NCI-H1694 (cell line): ENCODE results near the gene MYRIP.
"Not testable (repeated sequence)": the region's sequence is repeated elsewhere in the genome, so short reads cannot be mapped to it uniquely, and the experiment has no call there.

Experiments
- DNase-seq: peaks from one replicate; lab custom pipeline; 2025; lab: John Stamatoyannopoulos, UW

Gene MYRIP

DNA sequence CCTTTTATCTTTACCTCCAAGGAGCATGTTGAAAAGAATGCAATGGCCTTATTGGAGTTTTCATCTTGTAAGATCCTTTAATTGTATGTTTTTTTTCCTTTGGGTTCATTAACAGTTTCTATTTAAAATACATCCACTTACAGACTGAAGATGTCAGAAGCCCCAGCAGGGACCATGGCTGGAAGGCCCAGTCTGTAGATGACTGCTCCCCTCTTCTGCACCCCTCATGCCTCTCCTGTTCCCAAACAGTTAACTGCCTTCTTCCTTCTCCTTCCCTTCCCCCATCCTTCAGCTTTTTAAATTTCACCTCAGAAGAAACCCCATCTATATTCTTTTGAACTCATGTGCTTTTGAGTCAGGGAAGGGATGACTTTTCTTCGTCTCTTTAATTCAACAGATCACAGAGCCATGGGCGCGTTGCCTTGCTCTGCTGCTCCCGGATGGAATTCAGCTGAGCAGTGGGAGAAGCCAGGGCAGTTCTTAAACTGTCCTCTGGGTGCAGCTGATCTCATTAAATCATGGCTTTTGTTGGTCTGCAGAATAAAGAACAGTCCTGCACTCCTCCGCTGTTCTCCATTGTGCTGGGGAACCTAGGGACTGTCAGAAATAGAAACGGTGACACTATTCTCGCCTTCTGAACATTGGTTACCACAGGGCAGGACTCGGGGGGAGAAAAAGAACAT, 428.6 kb downstream of the MYRIP start:
- no peak for DNase-seq

DNA sequence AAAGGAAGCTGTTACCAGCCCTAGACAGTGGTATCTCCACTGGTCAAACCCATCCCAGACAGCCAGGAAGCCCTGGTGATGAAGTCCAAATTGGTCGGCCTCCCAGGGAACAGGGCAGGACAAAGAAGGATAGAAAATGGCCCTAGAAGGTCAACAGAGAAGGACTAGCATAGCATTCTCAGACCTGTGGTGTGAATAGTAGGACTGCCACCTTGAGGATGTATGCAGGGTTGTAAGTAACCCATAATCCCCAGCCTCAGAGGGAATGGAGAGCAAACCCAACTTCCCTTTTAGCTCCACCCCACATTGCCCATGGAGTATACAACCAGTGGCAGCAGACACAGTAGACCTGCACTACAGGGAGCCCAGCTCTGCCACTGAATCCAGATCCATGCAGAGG, 431.5 kb downstream of the MYRIP start:
- DNase-seq: no peak

DNA sequence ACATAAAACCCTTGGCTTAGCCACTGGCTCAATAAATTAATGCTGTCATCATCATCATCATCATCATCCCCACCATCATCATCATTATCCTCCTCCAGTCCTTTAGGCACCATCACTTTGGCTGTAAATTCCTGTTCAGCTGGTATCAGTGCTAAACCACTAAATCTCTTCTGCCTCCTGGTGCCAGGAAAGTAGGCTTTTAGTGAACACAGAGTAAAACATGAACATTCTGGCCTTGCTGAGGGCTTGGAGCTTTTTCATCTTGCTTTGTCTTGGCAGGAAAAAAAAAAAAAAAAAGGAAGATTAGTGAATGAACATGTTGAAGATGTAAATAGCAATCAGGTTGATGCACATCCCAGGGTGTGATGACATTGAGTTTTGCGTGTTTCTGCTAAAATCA, 432.8 kb downstream of the MYRIP start:
- DNase-seq: no peak

DNA sequence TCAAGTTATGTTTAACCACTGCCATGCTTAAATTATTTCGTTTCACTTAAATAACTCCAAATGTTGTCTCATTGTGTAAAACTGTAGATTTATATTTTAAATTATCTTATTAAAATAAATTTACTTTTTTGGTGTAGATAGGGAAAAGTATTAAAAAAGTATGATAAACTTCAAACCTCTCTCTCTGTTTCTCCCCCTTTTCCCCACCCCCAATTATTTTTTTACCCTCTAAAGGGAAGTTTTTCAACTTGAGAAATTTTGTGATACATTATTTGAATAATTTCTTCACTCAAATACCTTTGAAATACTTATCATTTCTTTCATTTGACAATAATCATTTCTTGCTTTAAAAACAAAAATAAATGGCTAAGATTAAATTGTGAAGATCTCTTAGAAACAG, 433.2 kb downstream of the MYRIP start:
- DNase-seq: no peak

DNA sequence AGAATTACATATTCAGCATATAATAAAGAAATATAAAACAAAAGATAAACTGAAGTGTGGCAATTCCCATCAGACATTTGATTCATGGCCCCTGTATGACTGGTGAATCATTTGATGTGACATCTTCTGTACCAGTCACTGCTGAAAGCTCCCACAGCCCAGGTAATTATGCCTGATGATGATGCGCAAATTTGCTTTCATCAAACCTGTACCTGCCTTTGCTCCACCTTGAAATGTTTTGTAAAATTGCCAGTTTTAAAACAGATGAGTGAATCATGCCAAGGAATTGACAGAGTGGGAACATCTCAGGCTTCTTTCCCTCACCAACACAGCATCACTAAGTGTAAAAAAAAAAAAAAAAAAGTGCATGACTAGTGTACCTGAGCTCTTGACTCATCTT, 433.6 kb downstream of the MYRIP start:
- no peak for DNase-seq

DNA sequence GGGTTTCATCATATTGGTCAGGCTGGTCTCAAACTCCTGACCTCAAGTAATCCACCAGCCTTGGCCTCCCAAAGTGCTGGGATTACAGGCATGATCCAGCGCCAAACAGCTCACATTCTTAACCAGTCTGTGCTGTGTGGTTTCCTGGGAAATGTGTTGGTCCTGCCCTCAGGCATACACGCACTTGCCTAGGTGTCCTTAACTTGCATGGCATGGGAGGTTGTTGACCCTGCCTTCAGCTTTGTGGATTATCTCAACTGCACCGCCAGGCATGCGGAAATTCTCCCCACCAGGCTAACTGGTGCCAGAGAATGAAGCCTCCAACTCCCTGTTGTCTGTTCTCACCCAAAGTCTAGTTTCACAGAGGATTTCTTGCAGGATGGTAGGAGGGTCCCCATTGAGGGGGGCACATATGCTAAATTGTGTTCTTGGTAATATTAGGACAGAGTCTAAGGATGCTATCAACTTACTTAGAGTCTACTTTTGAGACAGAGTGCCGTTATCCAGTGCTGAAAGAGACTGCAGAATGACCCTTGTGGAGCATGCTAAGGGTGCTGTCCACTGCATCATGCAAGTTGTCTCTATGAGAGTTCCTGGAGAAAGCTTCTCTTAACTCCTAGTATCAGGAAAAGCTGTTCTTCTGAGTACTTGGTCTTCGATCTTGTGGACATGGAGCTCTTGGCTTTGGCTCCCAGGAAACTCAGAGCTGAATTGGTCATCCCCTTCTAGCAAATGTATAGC, 438.5 kb downstream of the MYRIP start:
- no peak for DNase-seq

DNA sequence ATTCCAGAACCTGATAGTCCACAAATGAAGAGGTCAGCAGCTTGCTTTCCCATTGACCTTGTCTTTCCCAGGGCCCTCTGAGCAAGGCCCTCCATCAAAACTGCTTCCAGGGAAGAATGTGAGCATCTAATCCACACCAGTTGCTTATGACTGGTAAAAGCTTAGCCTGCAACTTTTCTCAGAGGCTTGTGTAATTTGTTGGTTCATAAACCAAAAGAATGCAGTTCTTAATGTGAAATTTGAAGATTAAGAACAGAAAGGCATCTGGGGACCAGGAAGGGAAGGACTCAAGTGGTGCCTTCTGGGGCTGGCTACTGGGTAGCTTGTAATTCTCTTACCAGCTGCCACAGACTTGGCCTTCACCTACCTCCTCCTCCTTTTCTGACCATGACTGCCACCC, 439.2 kb downstream of the MYRIP start:
- DNase-seq: no peak

DNA sequence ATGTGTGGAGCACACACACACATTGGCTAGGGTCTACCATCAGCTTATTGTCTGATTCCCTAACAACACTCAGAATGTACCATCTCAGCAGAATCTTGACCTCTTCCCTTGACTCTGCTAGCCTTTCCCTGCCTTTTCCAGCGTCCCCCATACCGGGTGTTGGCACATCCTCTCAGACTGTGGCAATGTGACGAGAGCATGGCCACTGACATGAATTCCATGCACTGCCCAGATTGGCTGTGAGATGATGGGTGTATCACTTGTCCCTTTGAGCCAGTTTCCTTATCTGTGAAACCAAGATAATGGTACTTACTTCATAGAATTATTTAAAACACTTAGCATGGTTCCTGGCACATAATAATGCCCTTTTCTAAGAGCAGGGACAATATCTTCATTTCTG, 439.8 kb downstream of the MYRIP start:
- DNase-seq: no peak

DNA sequence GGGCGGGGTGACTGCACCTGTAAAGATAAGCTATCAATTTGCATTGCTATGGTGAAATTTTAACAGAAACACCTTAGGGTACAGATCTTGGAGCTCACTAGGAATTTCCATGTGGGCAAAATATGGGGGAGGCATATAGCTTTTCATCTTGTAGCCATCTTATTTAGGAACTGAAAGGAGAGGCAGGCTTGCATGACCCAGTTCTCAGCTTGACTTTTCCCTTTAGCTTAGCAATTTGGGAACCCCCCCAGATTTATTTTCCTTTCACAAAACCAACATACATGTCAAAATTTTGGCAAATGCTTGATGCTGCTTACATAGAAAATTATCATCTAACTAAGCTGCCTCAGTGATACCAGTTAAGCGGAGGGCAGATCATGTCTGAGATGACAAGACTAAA, 445.1 kb downstream of the MYRIP start:
- DNase-seq: no peak

DNA sequence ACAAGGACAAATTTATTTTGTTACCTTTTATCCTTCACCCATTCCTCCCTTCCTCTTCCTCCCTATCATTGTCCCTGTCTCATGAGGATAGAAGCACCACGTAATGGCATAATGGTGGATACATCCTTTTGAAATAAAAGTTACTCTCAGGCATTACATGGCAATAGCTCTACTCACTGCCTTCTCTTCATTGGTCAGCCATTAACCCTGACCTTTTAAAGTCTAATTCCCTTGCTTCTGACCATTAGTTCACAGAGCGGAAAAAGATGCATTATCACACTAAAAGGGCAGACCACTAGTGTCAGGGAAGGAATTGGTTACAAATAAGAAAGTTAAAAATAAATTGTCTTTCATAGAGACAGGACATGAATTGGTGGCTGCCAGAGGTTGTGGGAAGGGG, 445.5 kb downstream of the MYRIP start:
- DNase-seq: no peak

DNA sequence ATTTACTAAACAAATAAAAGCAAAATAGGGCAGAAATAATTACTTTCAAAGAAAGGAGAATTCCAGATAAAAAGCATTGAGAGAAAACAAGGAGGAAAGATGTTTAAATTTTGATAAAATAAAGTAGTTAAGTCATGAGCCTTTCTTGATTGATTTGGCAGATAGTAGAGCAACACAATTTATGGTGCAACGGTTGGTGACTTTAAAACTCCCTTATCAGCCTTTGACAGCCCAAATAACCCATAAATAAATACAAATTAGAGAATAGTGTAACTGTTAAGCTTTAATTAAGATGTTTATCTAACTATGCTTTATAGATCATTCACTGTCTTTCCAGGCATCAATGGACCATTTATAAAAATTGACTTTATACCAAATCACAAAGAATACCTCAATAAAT, 446.1 kb downstream of the MYRIP start:
- no peak for DNase-seq

DNA sequence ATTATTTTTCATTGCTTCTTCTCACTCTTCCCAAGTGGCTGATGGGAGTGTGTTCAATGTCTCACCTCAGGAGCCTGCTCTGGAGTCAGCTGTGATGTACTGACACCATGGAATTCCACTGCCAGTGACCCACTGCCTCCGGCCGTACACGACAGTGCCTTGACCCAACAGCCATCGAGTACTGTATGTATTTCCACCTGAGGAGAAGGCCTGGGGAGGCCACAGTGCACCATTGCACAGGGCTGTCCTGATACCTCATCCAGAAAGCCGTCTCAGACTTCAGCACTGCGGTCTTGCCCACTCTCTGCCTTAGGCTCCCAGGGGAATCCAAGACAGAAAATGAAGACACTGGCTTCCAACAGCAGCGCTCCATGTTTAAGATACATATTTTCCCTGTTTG, 448.7 kb downstream of the MYRIP start:
- no peak for DNase-seq

DNA sequence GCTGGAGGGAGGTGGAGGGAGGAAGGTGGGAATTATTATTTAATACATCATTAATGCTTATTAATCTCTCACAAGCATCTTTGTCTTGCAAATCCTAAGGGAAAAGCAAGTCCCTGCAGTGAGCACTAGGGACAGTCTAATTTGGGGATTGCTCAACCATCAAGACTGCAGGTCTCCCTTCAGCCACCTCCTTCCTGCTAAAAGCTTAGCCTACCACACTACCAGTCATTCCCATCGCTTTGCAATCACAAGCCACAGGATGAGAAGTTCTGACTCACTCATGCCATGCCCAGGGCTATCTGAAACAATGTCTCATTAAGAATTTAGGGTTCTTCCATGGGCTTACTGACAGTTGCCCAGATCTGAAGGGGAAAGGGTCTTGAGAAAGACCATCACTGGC, 449.1 kb downstream of the MYRIP start:
- DNase-seq: no peak

DNA sequence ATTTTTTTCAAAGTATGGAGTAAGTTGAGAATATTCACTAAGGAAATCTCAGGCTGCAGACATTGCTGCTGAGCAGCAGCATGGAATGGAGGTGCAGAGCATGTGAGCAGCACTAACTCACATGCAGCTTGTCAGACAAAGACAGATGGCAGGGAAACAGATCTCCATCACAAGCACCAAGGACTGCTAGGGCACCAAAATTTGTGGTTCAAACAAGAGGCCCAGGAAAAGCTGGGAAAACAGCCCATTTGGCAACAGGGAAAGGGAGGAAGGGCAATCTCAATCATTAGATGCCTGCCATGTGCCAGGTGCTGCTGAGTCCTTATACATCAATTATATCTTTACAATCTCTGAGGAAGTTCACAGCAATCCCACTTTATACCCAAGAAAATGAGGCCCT, 452.9 kb downstream of the MYRIP start:
- DNase-seq: no peak

DNA sequence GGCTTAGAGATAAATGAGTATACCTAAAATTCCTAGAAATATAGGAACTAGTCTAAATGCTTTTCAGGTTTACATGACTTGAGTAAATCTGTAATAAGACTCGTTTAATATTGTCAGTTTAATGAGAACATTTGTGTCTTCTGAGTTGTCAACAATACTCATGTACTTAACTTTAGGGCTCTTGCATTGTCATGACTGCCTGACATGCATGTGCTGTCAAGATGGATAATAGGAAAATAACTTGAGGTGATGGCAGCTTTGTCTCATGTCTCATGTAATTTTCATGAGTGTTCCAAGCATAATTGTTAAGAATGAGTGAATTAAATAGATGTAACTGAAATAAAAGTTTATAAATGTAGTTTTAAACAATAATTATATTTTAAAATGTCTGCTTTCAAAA, 455.0 kb downstream of the MYRIP start:
- no peak for DNase-seq

DNA sequence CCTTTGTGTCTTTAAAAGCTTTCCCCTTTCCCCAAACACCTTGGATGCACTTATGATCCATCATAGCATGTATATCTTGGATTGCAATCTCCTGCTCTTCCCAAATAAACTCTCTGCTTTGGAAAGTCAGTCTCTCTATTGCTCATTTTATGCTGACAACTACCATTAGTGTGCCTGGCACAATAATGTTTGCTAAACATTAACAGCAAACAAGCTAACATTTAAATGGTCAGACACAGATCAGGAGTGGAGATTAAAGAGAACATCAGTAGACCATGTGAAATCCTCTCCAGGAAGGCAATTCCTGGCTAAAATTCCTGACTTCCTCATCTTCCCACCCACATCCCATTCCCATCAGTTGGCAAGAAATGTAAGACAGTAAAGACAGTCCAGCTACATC, 455.8 kb downstream of the MYRIP start:
- no peak for DNase-seq

DNA sequence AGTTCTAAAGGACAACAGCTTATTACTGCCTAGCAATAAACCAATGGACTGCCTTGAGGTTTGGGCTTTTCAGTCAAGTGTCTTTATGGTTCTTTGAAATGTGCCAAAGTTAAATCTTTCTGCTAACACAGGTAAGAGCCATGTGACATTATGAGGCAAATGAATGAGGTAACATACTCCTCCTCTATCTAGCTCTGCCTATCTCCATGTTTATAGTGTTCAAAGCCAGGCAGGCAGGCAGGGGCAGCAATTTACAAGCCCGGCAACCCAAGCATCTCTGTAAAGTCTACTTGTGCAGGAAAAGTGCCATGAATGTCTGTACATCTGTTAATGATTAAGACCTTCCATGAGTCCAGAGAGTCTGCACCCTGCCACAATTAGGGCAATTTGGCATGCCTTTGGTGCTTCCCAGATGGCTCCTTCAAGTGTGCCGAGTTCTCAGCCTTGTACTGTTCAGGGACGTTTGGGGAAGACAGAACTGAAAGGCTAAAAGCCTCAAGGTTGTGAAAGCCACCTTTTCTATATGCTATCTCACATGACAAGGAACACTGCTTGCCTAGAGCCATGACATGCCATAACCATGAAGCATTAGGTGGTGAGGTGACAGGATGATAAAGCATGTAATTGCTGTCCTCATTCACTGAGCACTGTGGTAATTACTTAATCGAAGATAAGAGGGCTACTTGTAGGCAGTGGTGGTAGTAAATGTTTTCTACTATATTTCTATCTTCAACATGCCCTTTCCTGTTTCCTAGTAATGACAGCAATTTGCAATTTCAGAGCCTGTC, 458.7 kb downstream of the MYRIP start:
- no peak for DNase-seq

DNA sequence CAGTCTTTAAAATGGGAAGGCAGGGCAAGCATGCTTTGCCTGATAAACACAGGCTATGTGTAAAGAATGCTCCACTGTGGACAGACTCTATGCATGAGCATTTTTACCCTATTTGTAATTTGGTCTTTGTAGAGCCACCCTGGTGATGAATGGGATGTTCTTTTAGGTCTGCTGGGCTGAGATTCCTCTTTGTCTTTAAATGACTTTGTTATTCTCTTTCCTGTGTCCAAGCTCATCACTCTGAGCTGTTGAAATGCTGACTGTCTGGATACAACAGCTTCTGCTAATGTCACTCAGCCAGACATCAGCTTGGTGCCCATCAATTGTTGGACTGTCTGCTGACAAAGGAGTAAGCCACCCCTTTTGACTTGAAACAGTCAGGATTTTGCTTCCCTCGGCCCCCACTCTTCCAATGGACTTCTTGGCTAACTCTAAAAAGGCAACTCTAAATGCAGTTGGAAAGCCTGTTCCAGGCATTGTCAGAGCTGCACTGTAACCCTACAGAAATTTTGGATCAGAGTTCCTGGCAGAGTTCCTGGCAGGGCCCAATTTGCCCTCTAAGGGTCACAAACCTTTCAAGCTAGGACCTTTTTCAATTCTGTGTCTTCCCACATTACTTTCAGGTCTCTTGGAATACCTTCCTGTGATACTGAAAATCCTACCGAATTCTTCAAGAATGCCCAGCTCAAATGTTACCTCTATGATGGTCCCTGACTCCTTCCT, 459.6 kb downstream of the MYRIP start:
- no peak for DNase-seq

DNA sequence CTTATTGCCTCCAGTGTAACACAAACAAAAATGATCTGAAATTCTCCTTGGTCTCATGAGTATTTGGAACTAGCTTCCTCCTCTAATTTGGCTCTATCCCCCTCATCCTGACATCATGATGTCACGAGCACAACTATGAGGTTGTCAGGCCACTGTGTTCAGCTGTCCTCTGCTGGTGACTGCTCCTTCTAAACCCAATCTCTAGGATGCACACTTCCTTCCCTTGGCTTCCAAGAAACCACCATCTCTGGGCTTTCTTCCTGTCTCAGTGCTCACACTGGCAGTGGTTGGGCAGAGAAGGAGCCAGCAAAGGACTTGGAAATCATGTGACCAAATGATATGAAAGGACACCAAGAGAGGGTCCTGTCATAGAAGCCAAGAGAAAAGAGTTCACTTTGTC, 469.4 kb downstream of the MYRIP start:
- DNase-seq: no peak

DNA sequence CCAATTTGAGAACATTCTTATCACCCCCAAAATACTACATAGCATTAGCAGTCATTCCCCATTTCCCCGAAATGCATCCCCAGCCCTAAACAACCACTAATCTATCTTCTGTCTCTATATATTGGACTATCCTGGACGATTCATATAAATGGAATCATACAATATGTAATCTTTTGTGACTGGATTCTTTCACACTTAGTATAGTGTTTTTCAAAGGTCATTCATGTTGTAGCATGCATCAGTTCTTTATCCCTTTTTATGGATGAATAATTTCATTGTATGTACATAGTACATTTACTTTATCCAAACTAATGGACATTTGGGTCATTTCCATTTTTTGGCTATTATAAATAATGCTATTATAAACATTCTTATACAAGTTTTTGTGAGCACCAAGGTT, 472.6 kb downstream of the MYRIP start:
- DNase-seq: no peak

DNA sequence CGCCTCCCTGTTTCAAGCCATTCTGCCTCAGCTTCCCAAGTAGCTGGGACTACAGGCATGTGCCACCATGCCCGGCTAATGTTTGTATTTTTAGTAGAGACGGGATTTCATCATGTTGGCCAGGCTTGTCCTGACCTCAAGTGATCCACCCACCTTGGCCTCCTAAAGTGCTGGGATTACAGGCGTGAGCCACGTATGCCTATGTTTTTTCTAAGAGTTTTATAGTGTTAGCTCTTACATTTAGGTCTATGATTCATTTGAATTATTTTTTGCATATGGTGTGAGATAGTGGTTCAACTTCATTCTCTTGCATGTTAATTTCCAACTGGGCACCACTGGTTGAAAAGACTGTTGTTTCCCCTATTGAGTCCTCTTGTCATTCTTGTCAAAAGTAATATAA, 473.6 kb downstream of the MYRIP start:
- not testable (repeated sequence) for DNase-seq

DNA sequence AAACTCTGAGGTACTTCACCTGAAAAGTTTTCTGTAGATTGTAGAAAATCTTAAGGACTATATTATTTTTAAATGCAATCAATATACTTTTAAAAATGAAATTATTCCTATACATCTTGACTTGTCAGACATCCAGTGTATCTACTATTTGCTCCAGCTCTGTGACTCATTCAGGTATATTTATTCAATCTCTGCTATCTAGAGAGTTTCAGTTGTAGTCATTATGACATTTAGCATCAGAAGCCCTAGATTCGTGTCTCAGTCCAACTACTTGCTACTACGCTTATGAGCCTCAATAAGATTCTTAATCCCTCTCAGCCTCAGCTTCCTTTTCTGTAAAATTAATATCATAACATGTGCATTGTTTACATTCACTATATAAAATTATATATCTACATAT, 477.8 kb downstream of the MYRIP start:
- DNase-seq: no peak

DNA sequence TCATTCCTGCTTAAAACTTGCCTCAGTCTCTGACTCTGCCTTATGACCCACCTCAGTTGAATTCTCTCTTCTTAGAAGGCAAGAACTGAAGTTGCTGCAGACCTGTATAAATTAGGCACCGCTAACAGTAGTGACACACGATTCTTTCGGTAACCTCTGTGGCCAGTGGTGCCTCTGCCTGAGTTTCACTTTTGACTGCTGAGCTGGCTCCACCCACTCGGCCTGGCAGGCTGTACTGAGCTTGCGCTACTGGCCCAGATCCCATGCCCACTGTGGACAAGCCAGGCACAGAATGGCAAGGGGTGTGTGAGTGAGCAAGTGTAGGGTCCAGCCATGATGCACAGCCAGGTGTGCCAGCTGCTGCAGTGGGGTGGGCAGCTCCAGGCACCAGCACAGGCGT, 481.0 kb downstream of the MYRIP start:
- no peak for DNase-seq
